Measurements from ENCODE around the gene WDTC1. TPM values are rescaled to one million over a fixed set of nuclear protein-coding genes. Genes with fewer than 3 reads are reported as not detected.

The WDTC1 gene
- total RNA-seq, 1 donor from 2014 or later, result 53.6 TPM

GRCh38 chr1:27298632-27299384, 64.4 kb downstream of the WDTC1 start:
- intact Hi-C loops (cut with DNase I), result no loop called here
- DNase-seq (ENCODE audit: low spot score), result no peak

DNA sequence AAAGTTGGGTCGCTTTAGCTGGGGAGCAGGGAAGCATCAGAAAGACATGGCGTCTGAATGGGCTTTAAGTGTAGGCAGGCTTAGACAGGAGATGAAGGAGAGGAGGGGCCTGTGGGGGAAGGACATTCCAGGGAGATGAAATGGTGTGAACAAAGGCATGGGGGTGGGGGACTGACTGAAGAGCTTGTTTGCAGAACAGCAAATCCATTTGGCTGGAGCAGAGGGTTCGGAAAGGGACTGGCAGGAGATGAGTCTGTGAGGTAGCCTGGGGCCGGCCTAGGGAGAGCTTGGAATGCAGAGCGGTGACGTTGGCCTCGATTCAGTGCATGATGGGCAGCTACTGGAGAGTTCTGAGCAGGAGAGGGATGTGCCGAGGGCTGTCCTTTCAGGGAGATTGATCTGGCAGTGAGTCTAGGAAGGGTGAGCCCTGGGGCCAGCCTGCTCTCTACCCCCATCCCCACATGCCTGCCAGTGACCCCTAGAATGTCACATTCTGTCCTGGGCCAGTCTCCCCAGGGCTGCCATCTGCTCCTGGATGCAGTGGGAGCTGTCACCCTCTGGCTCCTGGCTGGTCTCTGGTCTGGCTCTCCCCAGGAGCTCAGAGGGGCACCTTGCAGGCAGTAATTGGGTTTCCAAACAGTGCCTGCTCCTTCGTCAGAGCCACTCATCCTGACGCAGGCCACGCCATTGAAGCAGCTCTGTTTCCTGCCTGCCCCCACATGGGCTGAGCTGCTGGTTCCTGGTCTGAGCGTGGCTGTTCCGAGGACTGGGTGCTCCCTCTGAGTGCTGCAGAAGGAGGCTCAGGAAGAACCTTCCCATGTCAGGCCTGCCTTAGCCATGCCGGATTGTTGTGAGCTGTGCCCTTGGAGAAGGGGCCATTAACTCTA, 65.2 kb downstream of the WDTC1 start:
- intact Hi-C loops (cut with DNase I), result loop anchor here (2.0 kb wide), 3 partner anchors 95 to 365 kb away; no protein-coding TSS in a partner anchor
- peak; percentile 81 for DNase-seq (ENCODE audit: low spot score)

- intact Hi-C loops (cut with DNase I), result loop anchor here (2.0 kb wide), 3 partner anchors 94 to 364 kb away; no protein-coding TSS in a partner anchor
- peak; percentile 92 for DNase-seq (ENCODE audit: low spot score)
Observed at GRCh38 chr1:27300341-27301051, 66.1 kb downstream of the WDTC1 start.

GRCh38 chr1:27301052-27301422, 66.6 kb downstream of the WDTC1 start:
- no peak for DNase-seq (ENCODE audit: low spot score)
- intact Hi-C loops (cut with DNase I), result loop anchor here (2.0 kb wide), 3 partner anchors 94 to 364 kb away; no protein-coding TSS in a partner anchor

DNA sequence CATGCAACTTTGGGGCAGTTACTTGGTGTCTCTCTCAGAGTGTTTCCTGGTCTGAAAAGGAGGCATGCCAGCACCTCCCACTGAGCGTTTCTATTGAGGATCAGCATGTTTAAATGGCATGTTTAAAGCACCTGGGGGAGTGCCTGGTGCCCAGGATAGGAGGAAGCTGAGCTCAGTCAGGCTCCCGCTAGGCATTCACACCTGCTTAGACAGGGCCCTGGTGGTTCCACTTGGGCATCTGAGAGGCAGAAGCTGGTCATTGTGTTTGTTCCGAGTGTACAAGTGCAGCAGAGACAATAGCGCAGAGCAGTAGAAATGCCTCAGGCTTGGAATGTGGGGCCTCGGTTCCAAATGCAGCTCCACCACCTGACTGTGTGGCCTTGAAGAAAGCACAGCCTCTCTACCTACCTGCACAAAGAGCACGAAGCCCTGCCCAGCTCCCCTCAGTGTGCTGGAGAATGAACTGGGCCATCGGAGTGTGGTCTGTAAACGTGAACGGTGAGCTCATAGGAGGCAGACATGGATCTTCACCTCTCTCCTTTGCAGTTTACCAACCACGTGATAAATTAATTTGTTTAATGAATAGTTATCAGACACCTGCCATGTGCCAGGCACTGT, 67.3 kb downstream of the WDTC1 start:
- no peak for DNase-seq (ENCODE audit: low spot score)
- intact Hi-C loops (cut with DNase I), result loop anchor here (2.0 kb wide), 3 partner anchors 93 to 363 kb away; no protein-coding TSS in a partner anchor

GRCh38 chr1:27302612-27303011, 68.2 kb downstream of the WDTC1 start:
- DNase-seq (ENCODE audit: low spot score), result no peak
- intact Hi-C loops (cut with DNase I), result no loop called here

GRCh38 chr1:27303509-27303908, 69.1 kb downstream of the WDTC1 start:
- intact Hi-C loops (cut with DNase I), result no loop called here
- no peak for DNase-seq (ENCODE audit: low spot score)

GRCh38 chr1:27306071-27306470, 71.6 kb downstream of the WDTC1 start:
- DNase-seq (ENCODE audit: low spot score), result peak; percentile 65

DNA sequence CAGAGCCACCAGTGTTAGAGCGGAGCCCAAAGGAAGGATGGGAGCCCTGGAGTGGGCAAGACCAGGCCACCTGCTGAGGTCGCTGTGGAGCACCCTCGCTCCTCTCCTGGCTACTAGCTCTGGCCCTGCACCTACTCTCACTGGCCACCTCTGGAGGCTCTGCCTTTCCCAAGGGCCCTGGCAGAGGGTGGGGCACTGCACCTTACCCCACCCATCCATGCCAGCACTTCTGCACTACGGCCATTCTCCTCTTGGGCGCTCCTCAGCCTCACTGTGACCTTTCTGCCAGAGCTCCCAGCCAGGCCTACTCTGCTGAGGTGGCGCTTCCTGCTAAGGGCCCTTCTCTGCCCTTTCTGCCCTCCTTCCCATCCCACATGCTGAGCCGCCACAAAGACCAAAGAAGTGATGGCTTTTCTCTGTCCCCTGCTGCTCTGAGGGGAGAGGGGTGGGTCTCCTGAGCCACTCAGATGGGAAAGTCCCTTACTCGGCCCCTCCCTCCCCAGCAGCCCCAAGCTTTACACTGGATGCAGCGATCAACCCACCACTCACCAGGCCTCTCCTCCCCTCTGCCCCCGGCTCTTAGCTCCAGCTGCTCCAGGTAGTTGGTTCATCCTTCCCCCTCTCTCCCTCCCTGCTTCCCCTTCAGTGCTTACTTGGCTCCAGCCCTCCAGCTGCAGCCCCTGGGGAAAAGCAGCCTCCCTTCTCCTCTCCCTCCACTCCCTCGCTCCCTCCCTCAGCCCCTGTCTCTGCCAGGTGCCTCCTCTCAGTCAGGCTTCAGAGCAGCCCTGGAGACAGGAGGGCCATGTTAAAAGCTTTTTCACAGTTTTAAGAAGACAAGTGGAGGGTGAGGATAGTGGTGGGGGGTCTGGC, 72.7 kb downstream of the WDTC1 start:
- DNase-seq (ENCODE audit: low spot score), result no peak
- intact Hi-C loops (cut with DNase I), result loop anchor here (5.0 kb wide), 1 partner anchor 35 kb away; the partner anchor contains the start of gene SYTL1

More at GRCh38 chr1:27306071-27306470, 71.6 kb downstream of the WDTC1 start:
- intact Hi-C loops (cut with DNase I), result loop anchor here (5.0 kb wide), 1 partner anchor 36 kb away; the partner anchor contains the start of gene SYTL1

- intact Hi-C loops (cut with DNase I), result loop anchor here (5.0 kb wide), 1 partner anchor 34 kb away; the partner anchor contains the start of gene SYTL1
- peak; percentile 56 for DNase-seq (ENCODE audit: low spot score)
Observed at GRCh38 chr1:27307874-27308598, 73.6 kb downstream of the WDTC1 start.

DNA sequence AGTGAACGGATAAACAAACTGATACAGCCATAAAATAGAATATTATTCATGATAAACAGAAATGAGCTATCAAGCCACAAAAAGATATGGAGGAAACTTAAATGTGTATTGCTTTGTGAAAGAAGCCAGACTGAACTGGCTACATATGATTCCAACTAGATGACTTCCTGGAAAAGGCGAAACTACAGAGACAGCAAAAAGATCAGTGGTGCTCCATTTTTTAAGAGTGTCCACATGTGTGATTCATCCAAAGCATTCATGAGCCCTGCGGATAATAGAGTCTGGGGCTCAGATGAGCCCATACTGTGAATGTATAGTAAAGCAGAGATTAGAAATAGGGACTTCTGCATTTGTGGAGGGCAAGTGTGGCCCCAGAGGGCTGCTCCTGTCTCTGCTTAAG, 79.7 kb downstream of the WDTC1 start:
- intact Hi-C loops (cut with DNase I), result no loop called here
- DNase-seq (ENCODE audit: low spot score), result no peak

GRCh38 chr1:27314737-27315136, 80.3 kb downstream of the WDTC1 start:
- intact Hi-C loops (cut with DNase I), result no loop called here
- no peak for DNase-seq (ENCODE audit: low spot score)

DNA sequence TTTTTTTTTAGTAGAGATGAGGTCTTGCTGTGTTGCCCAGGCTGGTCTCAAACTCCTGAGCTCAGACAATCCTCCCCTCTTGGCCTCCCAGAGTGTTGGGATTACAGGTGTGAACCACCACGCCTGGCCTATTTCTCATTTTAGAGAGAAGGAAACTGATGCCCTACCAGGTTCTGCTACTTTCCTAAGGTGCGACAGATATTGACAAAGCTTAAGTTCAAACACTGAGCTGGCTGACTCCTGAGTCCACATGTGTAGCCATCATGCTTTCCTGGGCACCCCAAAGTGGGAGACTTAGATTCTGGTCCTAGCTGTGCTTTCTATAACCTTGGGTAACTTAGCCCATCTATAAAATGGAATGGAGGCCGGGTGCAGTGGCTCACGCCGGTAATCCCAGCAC, 82.4 kb downstream of the WDTC1 start:
- intact Hi-C loops (cut with DNase I), result no loop called here
- DNase-seq (ENCODE audit: low spot score), result no peak

DNA sequence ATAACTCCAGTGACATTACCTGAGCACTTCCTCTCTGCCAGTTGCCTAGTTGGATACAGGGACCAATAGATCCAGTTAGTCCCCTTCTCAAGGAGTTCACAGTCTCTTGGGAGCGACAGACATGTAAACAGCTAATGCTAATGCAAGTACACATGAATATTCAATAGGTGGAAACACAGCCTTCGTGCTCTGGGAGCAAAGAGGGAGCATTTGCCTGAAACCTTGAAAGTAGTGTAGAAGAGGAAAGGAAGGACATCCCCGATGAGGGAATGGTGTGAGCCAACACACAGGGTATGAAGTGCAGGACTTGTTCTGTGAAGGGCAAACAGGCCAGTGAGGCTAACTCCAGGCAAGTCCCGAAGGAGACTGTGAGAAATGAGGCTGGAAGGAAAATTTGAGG, 83.7 kb downstream of the WDTC1 start:
- intact Hi-C loops (cut with DNase I), result no loop called here
- DNase-seq (ENCODE audit: low spot score), result no peak

DNA sequence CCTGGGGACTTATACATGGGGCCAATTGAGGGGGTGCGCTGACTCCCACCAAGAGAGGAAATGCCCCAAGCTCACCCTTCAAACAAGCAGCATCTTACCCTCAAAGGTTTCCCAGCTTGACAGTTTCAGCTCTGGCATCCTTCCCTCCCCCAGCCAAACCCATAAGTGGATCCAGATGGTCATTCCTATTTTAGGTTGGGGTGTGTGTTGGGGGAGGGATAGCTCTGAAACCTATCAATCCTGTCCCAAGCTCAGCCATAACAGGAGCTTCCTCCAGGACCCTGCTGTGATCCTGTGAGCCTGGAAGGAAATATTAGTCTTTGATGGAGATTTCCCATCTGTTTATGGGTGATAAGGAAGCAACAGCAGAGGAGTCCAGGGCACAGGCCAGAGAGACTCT, 84.2 kb downstream of the WDTC1 start:
- no peak for DNase-seq (ENCODE audit: low spot score)
- intact Hi-C loops (cut with DNase I), result no loop called here

- DNase-seq (ENCODE audit: low spot score), result peak; percentile 99
- intact Hi-C loops (cut with DNase I), result loop anchor here (5.0 kb wide), 1 partner anchor 45 kb away; the partner anchor contains the start of gene MAP3K6
Observed at GRCh38 chr1:27321813-27322568, 87.6 kb downstream of the WDTC1 start, which contains the start of gene TMEM222. Gene TMEM222, plus strand, starts transcription at chr1:27322163. Its CDS starts 35 bp downstream, at chr1:27322198.
